Activated CD4-positive, alpha-beta T cell treated with anti-CD3 and anti-CD28 coated beads for 48 hours (primary cell): ENCODE data around the gene PLPPR1.

ENCODE experiments used
- DNase-seq: peaks from one replicate; pipeline ENCODE4 v3.0.0-alpha.2; 2020

PLPPR1 gene

GRCh38 chr9:101128623-101129022 is 100.1 kb downstream of the PLPPR1 start:
- DNase-seq, result no peak

GRCh38 chr9:101130054-101130453 is 101.5 kb downstream of the PLPPR1 start:
- no peak for DNase-seq

GRCh38 chr9:101131326-101131725 is 102.8 kb downstream of the PLPPR1 start:
- no peak for DNase-seq

GRCh38 chr9:101132801-101133200 is 104.3 kb downstream of the PLPPR1 start:
- no peak for DNase-seq

GRCh38 chr9:101138509-101138908 is 110.0 kb downstream of the PLPPR1 start:
- no peak for DNase-seq

- DNase-seq, result no peak
Observed at GRCh38 chr9:101139082-101139481, 110.6 kb downstream of the PLPPR1 start.

GRCh38 chr9:101140764-101141163 is 112.2 kb downstream of the PLPPR1 start:
- no peak for DNase-seq

GRCh38 chr9:101146508-101146907 is 118.0 kb downstream of the PLPPR1 start:
- no peak for DNase-seq

- no peak for DNase-seq
Observed at GRCh38 chr9:101148344-101148743, 119.8 kb downstream of the PLPPR1 start.

- no peak for DNase-seq
Observed at GRCh38 chr9:101158361-101158760, 129.8 kb downstream of the PLPPR1 start.

- DNase-seq, result no peak
Observed at GRCh38 chr9:101162231-101162630, 133.7 kb downstream of the PLPPR1 start.

GRCh38 chr9:101165131-101165530 is 136.6 kb downstream of the PLPPR1 start:
- no peak for DNase-seq

GRCh38 chr9:101167490-101168134 is 139.1 kb downstream of the PLPPR1 start:
- DNase-seq, result no peak

- DNase-seq, result no peak
Observed at GRCh38 chr9:101172616-101173015, 144.1 kb downstream of the PLPPR1 start.

GRCh38 chr9:101173907-101174306 is 145.4 kb downstream of the PLPPR1 start:
- no peak for DNase-seq

- DNase-seq, result peak; percentile 3
Observed at GRCh38 chr9:101176384-101176783, 147.9 kb downstream of the PLPPR1 start.

GRCh38 chr9:101184813-101185278 is 156.3 kb downstream of the PLPPR1 start:
- no peak for DNase-seq

- no peak for DNase-seq
Observed at GRCh38 chr9:101191723-101192122, 163.2 kb downstream of the PLPPR1 start.

- no peak for DNase-seq
Observed at GRCh38 chr9:101197026-101197425, 168.5 kb downstream of the PLPPR1 start.

- no peak for DNase-seq
Observed at GRCh38 chr9:101200852-101201251, 172.3 kb downstream of the PLPPR1 start.

GRCh38 chr9:101201630-101202029 is 173.1 kb downstream of the PLPPR1 start:
- no peak for DNase-seq

GRCh38 chr9:101209670-101210069 is 181.1 kb downstream of the PLPPR1 start:
- no peak for DNase-seq

GRCh38 chr9:101212661-101213060 is 184.1 kb downstream of the PLPPR1 start:
- DNase-seq, result no peak

- DNase-seq, result no peak
Observed at GRCh38 chr9:101219030-101219429, 190.5 kb downstream of the PLPPR1 start.

GRCh38 chr9:101220341-101220740 is 191.8 kb downstream of the PLPPR1 start:
- no peak for DNase-seq
